Karpas-422 (cell line): ENCODE data around the gene FTH1. TPM values are rescaled to one million over a fixed set of nuclear protein-coding genes. Genes with fewer than 3 reads are reported as not detected.
"Not testable (repeated sequence)": the region's sequence is repeated elsewhere in the genome, so short reads cannot be mapped to it uniquely, and the experiment has no call there.

Experiments used
- DNase-seq: peaks from one replicate; pipeline ENCODE4 v3.0.0-alpha.2; 2015
- H2AFZ ChIP-seq: fragments of 200-600 bp; sonication (generic); 2 replicates; pipeline ENCODE4 v1.6.1; 2014; ENCODE audit warnings: antibody characterized with exemption, low read length, mixed read lengths
- H3K27ac ChIP-seq: fragments of 200-600 bp; sonication (generic); 2 replicates; pipeline ENCODE4 v1.5.1; 2014; ENCODE audit warnings: mild to moderate bottlenecking, low read length, moderate library complexity
- H3K27me3 ChIP-seq: fragments of 200-600 bp; sonication (generic); 2 replicates; pipeline ENCODE4 v1.6.1; 2014; ENCODE audit warnings: low read length, mixed read lengths
- H3K36me3 ChIP-seq: fragments of 200-600 bp; sonication (generic); 2 replicates; pipeline ENCODE4 v1.6.1; 2014; ENCODE audit warnings: low read length, mixed read lengths; ENCODE audit not compliant: insufficient read depth
- H3K4me1 ChIP-seq: fragments of 200-600 bp; sonication (generic); 2 replicates; pipeline ENCODE4 v1.6.1; 2014; ENCODE audit warnings: mild to moderate bottlenecking, low read length, mixed read lengths
- H3K4me2 ChIP-seq: fragments of 200-600 bp; sonication (generic); 2 replicates; pipeline ENCODE4 v1.6.1; 2014; ENCODE audit warnings: low read length, low read depth, mild to moderate bottlenecking; ENCODE audit not compliant: poor library complexity, severe bottlenecking
- H3K4me3 ChIP-seq: fragments of 200-600 bp; sonication (generic); 2 replicates; pipeline ENCODE4 v1.5.1; 2014; ENCODE audit warnings: mild to moderate bottlenecking, antibody characterized with exemption, low read length, mixed read lengths
- H3K79me2 ChIP-seq: fragments of 200-600 bp; sonication (generic); 2 replicates; pipeline ENCODE4 v1.6.1; 2014; ENCODE audit warnings: mild to moderate bottlenecking, low read length, mixed read lengths
- H3K9ac ChIP-seq: fragments of 200-600 bp; sonication (generic); 2 replicates; pipeline ENCODE4 v1.6.0; 2014; ENCODE audit warnings: low read length
- H3K9me2 ChIP-seq: fragments of 200-600 bp; sonication (generic), shearing (Covaris generic); replicated peaks from 2 replicates; pipeline ENCODE4 v1.6.0; 2014; ENCODE audit warnings: mild to moderate bottlenecking, low read length, moderate library complexity; ENCODE audit not compliant: insufficient read depth
- H3K9me3 ChIP-seq: fragments of 300-700, 200-600 bp; sonication (generic); 2 replicates; pipeline ENCODE4 v1.6.1; 2014; ENCODE audit warnings: low read length, mixed read lengths
- H4K20me1 ChIP-seq: fragments of 200-600 bp; sonication (generic); 2 replicates; pipeline ENCODE4 v1.6.1; 2014; ENCODE audit warnings: mild to moderate bottlenecking, antibody characterized with exemption, low read length, low read depth; ENCODE audit not compliant: insufficient read depth
- total RNA-seq: library from RNA; depleted of rRNA; stranded (reverse); fragments of >200 nt; shearing (Covaris generic); gene quantifications from 2 replicates; pipeline ENCODE4 v1.2.3, GENCODE V29; 2014; ENCODE audit warnings: low replicate concordance

Gene FTH1
- total RNA-seq, 1 experiment from 2014 or later = 392 TPM

DNA sequence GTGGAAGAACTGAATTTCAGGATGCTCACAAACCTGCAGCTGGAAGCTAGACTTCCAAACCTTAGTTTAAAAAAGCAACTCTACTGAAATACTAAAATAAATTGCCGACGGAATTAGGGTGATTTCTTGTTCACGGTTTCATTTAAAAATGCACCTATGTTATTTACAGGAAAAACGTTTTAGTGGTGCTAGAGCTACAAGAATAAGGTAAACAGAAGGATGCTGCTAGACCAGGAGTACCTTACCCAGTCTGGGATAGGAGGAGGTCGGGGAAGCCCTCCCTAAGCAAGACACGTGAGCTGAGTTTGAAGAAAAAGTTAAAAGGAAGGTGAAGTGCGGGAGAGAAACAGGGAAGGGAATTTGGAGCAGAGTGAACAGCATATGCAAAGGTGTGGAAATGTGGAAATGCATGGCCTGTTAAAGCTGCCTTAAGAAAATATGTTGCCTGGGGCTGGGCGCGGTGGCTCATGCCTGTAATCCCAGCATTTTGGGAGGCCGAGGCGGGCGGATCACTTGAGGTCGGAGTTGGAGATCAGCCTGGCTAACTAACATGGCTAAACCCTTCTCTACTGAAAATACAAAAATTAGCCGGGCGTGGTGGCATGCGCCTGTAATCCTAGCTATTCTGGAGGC lies 1.4 kb upstream of the FTH1 start:
- Histone ChIP-seq H3K4me3 (peak overlapping the region; percentile 98; the same call in 1 of the 2 replicates), H3K27me3 (no peaks in the 10 kb centered on the region), H3K4me1 (peaks cover 60% of the 10 kb centered on the region), H4K20me1 (peaks cover 27% of the 10 kb centered on the region), H3K36me3 (peaks cover 17% of the 10 kb centered on the region), H3K4me2 (peak overlapping the region; percentile 99), H3K79me2 (peaks cover 10% of the 10 kb centered on the region), H2AFZ (no peak overlapping the region), H3K9me3 (no peaks in the 10 kb centered on the region), H3K9ac (peak overlapping the region; percentile 88; the same call in 1 of the 2 replicates), H3K9me2 (no peaks in the 10 kb centered on the region), H3K27ac (no peak overlapping the region)
- no peak for DNase-seq

DNA sequence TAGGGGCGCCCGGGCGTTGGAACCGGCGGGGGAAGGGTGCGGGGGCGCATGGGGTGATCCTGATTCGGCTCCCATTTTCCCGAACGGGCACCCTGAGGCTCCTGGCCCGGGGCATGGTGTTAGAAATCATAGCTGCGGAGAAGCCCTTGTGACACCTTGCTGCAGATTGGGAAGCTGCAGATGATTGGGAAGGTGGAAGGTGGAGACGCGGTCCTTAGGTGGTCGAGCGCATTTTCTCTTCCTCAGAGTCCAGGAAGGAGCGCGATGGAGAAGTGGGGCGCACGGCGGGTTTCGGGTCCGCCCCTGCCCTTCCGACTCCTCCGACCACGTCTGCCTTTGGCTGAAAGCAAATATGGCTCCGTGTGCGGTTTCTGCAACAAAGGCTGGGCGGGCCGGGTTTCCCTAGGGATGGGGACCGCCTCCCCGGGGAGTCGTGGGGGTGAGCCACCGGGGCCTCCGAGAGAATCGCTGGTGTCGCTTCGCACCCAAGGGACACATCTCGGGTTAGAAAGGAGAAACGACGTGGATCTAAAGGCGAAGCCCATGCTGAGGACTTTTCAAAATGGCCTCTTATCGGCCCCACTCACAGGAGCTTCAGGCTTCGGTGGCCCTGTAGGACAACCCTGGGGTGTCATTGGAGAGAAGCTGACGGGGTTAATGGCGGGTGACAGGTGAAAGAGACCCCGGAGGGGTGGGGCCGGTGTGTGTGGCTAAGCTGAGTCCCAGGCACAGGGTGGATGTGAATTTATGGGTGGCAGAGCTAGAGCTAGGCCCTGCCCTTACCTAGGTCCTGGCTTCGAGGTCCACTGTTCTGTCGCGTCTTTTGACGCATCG lies 707 bp upstream of the FTH1 start:
- peak overlapping the region; percentile 71 for H2AFZ ChIP-seq
- H3K9me2 ChIP-seq = no peaks in the 10 kb centered on the region
- peaks cover 28% of the 10 kb centered on the region for H4K20me1 ChIP-seq
- no peaks in the 10 kb centered on the region for H3K27me3 ChIP-seq
- peak overlapping the region; percentile 98 for H3K4me3 ChIP-seq
- peak overlapping the region; percentile 99 for H3K4me2 ChIP-seq
- DNase-seq = peak; percentile 79
- peaks cover 10% of the 10 kb centered on the region for H3K79me2 ChIP-seq
- H3K9me3 ChIP-seq = no peaks in the 10 kb centered on the region
- H3K27ac ChIP-seq = peak overlapping the region; percentile 60
- peaks cover 66% of the 10 kb centered on the region for H3K4me1 ChIP-seq
- H3K36me3 ChIP-seq = peaks cover 17% of the 10 kb centered on the region
- peak overlapping the region; percentile 88 for H3K9ac ChIP-seq

DNA sequence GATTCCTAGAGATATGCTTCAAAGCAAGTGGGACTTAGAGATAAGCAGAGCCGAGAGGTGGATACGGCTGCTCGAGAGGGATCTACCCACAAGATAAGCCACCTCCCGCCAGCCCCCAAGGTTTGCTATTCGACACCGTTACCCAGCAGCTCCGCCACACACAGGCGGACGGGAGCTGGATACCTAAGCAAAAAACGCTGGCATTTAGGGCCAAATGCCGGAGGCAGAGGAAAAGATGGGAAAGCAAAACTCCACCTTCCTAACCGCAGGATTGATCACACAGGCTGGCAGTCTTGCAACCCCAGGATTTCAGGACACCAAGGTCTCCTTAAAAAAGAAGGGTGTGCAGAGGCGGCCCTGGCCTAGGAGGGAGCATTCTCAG lies 709 bp downstream of the FTH1 start:
- Histone ChIP-seq H3K9me3 (no peaks in the 10 kb centered on the region), H3K79me2 (peaks cover 10% of the 10 kb centered on the region), H2AFZ (no peak overlapping the region), H3K27me3 (no peaks in the 10 kb centered on the region), H3K4me1 (peaks cover 65% of the 10 kb centered on the region), H3K4me2 (peak overlapping the region; percentile 99), H3K9me2 (no peaks in the 10 kb centered on the region), H3K4me3 (peak overlapping the region; percentile 98), H3K27ac (no peak overlapping the region), H4K20me1 (peaks cover 28% of the 10 kb centered on the region), H3K9ac (peak overlapping the region; percentile 88), H3K36me3 (peaks cover 17% of the 10 kb centered on the region)
- DNase-seq = peak; percentile 75

DNA sequence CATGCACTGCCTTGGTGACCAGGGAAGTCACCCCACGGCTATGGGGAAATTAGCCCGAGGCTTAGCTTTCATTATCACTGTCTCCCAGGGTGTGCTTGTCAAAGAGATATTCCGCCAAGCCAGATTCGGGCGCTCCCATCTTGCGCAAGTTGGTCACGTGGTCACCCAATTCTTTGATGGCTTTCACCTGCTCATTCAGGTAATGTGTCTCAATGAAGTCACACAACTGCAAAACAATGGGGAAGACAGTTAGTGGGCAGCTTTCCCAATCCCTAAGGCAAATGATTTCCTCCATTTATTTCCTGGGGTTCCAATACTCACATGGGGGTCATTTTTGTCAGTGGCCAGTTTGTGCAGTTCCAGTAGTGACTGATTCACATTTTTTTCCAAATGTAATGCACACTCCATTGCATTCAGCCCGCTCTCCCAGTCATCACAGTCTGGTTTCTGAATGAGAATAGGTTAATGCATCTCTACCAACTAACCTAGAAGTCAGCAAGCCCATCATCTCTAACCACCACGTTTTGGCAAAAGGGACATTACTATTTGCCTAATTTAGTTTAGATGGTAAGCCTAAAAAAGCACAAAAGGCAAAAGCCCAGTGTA lies 2.7 kb downstream of the FTH1 start:
- not testable (repeated sequence) for H3K27me3 ChIP-seq, DNase-seq, H3K9me3 ChIP-seq, H3K9ac ChIP-seq, H2AFZ ChIP-seq, H3K27ac ChIP-seq, H3K79me2 ChIP-seq, H3K9me2 ChIP-seq
- Histone ChIP-seq H3K4me2 (peak overlapping the region; percentile 99), H3K4me3 (0 out of 2 replicates have a peak overlapping the region, but pooled peaks have one; percentile 98), H3K4me1 (peaks cover 51% of the 10 kb centered on the region), H4K20me1 (peaks cover 28% of the 10 kb centered on the region), H3K36me3 (peaks cover 17% of the 10 kb centered on the region)

DNA sequence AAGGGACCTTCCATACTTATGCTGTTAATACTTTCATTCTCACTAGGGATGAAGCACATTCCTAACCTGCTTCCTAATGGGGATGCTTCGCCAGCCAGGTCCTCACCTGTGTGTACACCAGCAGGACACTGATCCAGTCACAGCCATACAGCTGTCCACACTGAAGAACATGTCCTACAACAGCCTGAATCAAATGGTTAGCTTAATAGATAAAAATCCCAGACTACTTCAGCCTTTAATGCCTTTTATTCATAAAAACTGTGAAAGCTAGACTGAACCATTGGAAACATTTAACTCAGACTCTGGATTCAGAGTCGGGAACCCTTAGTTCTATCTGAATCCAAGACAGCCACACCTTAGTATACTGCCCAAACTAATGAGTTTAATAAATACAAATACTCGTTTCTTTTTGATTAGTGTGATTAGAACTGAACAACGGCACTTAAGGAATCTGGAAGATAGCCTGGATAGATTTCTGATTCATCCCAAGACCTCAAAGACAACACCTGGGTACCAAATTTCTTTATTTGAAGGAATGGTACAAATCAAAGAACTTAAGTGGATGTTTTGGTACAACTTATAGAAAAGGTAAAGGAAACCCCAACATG lies 3.3 kb downstream of the FTH1 start:
- H3K9me2 ChIP-seq = no peaks in the 10 kb centered on the region
- peaks cover 17% of the 10 kb centered on the region for H3K36me3 ChIP-seq
- no peak for DNase-seq
- H3K4me3 ChIP-seq = no peak overlapping the region
- no peaks in the 10 kb centered on the region for H3K9me3 ChIP-seq
- no peaks in the 10 kb centered on the region for H3K27me3 ChIP-seq
- H3K9ac ChIP-seq = no peak overlapping the region
- H4K20me1 ChIP-seq = peaks cover 28% of the 10 kb centered on the region
- H2AFZ ChIP-seq = no peak overlapping the region
- no peak overlapping the region for H3K27ac ChIP-seq
- H3K79me2 ChIP-seq = peaks cover 10% of the 10 kb centered on the region
- no peak overlapping the region for H3K4me2 ChIP-seq
- peaks cover 46% of the 10 kb centered on the region for H3K4me1 ChIP-seq

DNA sequence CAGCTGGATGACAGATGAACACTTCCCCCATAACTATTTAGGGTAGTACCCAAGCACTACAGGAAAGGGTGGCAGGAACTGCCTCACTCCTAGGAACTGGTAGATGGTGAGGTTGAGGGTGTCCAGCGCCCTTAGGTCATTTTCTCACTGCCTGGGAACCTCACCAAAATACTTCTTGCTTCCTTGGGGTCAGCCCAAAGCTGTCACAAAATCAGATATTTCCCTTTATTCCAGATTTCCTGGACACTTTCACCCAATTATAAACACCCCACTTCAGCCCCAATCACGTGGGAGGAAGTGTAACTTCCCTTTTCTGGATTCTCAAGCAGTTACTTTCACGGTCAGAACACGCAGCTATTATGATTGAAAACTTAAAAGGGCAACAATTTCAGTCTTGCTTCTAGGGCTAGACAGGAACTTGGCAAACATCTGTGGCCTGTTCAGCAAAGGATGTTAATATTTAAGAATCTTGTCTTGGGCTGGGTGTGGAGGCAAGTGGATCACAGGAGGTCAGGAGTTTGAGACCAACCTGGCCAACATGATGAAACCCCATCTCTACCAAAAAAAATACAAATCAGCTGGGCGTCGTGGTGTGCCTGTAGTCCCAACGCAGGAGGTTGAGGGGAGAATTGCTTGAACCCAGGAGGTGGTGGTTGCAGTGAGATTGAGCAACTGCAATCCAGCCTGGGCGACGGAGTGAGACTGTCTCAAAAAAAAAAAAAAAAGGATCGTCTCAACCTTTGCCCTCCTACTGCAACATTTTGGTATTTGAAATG lies 4.0 kb downstream of the FTH1 start:
- Histone ChIP-seq H3K4me2 (no peak overlapping the region), H3K36me3 (peaks cover 17% of the 10 kb centered on the region), H3K79me2 (peaks cover 10% of the 10 kb centered on the region), H4K20me1 (peaks cover 28% of the 10 kb centered on the region), H2AFZ (no peak overlapping the region), H3K27me3 (no peaks in the 10 kb centered on the region), H3K9me3 (no peaks in the 10 kb centered on the region), H3K9ac (peak overlapping the region; percentile 15; the same call in 1 of the 2 replicates), H3K27ac (peak overlapping the region; percentile 54), H3K4me3 (no peak overlapping the region), H3K4me1 (peaks cover 41% of the 10 kb centered on the region), H3K9me2 (no peaks in the 10 kb centered on the region)
- peak; percentile 64 for DNase-seq

DNA sequence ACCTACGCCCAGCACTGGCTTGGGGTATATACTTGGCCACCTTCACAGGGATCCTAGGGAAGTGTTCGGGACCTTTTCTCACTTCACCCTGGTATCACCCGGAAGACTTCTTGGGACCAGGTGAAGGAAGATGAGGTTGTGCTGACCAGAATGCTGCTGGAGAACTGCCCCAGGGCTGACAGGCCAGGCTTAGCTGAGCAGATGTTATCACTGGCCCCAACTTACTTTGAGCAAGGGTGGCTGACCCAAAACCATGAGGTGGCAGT lies 4.5 kb downstream of the FTH1 start:
- Histone ChIP-seq H3K79me2 (peaks cover 10% of the 10 kb centered on the region), H3K4me2 (no peak overlapping the region), H3K4me3 (no peak overlapping the region), H3K4me1 (peaks cover 35% of the 10 kb centered on the region), H3K9me3 (no peaks in the 10 kb centered on the region), H4K20me1 (peaks cover 28% of the 10 kb centered on the region), H3K27ac (no peak overlapping the region), H3K9ac (no peak overlapping the region), H3K36me3 (peaks cover 17% of the 10 kb centered on the region), H3K27me3 (no peaks in the 10 kb centered on the region), H3K9me2 (no peaks in the 10 kb centered on the region), H2AFZ (no peak overlapping the region)
- no peak for DNase-seq
